ENCODE measurements around the gene RAB31.

Gene RAB31

GRCh38 chr18:9779630-9780029 lies 71.5 kb downstream of the RAB31 start:
- in situ Hi-C loops (cut with HindIII; ENCODE audit: low sequenced_read_pairs) = no loop called here

DNA sequence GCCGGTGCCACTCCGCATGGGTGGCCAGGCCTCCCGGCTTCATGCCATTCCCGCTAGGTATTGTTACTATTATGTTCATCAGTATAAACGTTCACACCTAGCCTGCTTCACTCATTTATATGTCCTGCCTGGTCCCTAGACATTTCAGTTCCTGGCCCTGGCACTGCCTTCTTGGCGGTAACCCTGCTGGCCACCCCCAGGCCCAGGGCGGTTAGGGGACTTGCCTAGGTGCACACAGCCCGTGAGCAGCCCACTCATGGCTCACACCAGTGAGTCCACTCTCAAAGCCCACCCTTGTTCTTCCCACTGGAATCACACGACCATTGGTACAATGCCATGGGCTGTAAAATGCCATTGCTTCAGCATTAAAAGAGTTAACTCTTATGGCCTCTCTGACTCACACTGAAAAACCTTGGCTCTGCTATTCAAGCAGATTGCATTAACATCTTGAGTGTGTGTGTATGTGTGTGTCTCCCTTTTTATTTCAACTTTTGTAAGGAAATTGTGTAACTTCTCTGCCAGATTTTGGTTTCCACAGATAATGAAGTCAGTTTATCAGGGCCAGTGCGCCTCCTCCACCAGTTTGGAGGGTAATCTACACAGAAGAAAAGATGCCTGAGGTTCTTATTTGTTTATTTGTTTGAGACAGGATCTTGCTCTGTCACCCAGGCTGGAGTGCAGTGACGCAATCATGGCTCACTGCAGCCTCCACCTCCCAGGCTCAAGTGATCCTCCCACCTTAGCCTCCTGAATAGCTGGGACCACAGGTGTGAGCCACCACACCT lies 74.2 kb downstream of the RAB31 start:
- in situ Hi-C loops (cut with HindIII; ENCODE audit: low sequenced_read_pairs) = no loop called here

- in situ Hi-C loops (cut with HindIII; ENCODE audit: low sequenced_read_pairs) = no loop called here
Observed at GRCh38 chr18:9786631-9787030, 78.5 kb downstream of the RAB31 start.

- in situ Hi-C loops (cut with HindIII; ENCODE audit: low sequenced_read_pairs) = no loop called here
Observed at GRCh38 chr18:9787036-9787435, 78.9 kb downstream of the RAB31 start.

- in situ Hi-C loops (cut with HindIII; ENCODE audit: low sequenced_read_pairs) = no loop called here
Observed at GRCh38 chr18:9787712-9788111, 79.6 kb downstream of the RAB31 start.

DNA sequence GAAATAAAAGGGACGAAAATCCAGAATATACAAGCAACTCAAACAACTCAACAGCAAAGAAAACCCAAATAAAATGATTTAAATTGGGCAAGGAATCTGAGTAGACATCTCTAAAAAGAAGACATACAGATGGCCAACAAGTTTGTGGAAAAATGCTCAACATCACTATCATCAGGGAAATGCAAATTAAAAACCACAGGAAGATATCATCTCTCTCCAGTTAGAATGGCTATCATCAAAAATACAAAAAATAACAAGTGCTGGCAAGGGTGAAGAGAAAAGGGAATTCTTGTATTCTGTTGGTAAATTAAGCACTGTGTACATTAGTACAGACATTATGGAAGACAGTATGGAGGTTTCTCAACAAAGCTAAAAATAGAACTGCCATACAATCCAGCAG lies 80.0 kb downstream of the RAB31 start:
- in situ Hi-C loops (cut with HindIII; ENCODE audit: low sequenced_read_pairs) = no loop called here

DNA sequence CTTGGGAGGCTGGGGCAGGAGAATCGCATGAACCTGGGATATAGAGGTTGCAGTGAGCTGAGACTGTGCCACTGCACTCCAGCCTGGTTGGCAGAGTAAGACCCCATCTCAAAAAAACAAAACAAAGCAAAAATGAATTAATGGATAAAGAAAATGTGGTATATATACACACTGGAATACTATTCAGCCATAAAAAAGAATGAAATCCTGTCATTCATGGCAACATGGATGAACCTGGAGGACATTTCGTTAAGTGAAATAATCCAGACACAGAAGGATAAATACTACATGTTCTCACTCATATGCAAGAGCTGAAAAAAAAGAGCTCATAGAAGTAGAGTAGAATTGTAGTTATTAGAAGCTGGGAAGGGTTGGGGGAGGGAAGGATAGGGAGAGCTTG lies 80.8 kb downstream of the RAB31 start:
- in situ Hi-C loops (cut with HindIII; ENCODE audit: low sequenced_read_pairs) = no loop called here

DNA sequence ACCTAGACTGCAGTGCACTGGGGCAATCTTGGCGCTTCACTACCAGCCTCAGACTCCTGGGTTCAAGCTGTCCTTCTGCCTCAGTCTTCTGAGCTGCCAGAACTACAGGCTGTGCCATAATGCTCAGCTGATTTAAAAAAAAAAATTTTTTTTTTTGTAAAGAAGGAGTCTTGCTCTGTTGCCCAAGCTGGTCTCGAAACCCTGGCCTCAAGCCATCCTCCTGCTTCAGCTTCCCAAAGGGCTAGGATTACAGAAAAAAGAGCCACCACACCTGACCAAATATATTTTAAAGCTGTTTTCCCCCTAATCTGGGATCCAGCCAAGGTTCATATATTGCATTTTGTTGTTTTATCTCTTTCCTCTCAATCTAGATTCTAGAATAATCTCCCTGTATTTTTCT lies 82.2 kb downstream of the RAB31 start:
- in situ Hi-C loops (cut with HindIII; ENCODE audit: low sequenced_read_pairs) = no loop called here

- in situ Hi-C loops (cut with HindIII; ENCODE audit: low sequenced_read_pairs) = no loop called here
Observed at GRCh38 chr18:9791991-9792390, 83.9 kb downstream of the RAB31 start.

GRCh38 chr18:9792565-9793245 lies 84.6 kb downstream of the RAB31 start:
- in situ Hi-C loops (cut with HindIII; ENCODE audit: low sequenced_read_pairs) = no loop called here

- in situ Hi-C loops (cut with HindIII; ENCODE audit: low sequenced_read_pairs) = no loop called here
Observed at GRCh38 chr18:9796011-9796410, 87.9 kb downstream of the RAB31 start.

GRCh38 chr18:9796935-9797549 lies 88.9 kb downstream of the RAB31 start:
- in situ Hi-C loops (cut with HindIII; ENCODE audit: low sequenced_read_pairs) = no loop called here

DNA sequence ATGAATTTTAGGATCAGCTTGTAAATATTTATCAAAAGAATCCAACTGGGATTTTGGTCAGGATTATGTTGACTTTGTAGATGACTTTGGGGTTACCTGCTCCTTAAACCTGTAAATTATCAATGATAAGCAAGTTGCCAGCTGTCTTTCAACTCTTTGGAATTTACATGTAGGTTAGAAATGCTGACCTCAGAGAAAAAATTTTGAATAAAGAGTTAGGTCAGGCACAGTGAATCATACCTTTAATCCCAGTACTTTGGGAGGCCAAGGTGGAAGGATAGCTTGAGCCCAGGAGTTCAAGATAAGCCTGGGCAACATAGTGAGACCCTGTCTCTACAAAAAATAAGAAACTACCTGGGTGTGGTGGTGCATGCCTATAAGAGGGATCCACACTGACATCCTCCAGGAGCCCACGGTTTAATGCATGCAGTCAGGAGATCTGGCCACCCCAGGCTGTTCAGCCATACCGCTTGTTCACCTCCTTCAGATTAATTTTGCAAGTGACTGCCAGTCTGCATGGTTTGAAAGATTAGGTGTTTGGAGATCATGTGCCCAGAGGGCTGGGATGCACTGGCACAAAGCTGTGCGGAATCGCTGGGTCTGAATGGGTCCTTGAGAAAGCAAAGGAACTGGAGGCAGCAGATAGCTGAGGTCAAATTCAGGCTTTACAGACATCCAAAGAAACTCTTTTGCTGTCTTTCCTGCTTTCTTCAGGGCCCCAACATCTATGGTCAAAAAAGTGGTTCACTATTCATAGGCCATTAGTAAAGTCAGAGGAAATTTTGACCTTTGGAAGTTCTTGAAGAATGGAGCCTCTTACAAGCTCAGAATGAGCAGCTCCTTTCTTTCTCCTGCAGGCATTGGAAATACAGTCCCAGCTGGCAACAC lies 94.3 kb downstream of the RAB31 start:
- in situ Hi-C loops (cut with HindIII; ENCODE audit: low sequenced_read_pairs) = loop anchor here (5.0 kb wide), 1 partner anchor 90 kb away; no protein-coding TSS in a partner anchor

DNA sequence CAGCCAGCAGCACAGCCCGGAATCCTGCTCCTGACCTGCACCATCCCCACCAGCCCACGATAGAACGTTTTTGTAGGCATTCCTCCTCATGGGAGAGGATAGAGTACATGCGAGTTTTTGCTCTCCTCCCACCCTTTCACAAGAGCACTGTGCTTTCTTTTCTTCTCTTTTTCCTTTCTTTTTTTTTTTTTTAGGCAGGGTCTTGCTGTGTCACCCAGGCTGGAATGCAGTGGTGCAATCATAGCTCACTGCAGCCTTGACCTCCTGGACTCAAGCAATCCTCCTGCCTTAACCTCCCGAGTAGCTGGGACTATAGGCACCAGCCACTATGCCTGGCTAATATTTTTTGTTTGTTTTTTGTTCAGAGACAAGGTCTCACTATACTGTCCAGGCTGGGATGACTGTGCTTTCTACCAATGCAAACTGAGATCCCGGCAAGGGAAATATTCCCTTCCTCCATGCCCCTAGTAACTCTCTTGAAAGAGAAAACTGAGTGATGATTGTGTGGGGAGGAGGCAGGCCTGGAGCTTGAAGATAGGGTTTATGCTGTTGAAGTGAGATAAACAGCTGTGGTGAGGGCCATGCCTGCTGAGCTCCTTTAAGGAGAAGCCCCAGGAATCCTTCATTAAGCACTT lies 95.1 kb downstream of the RAB31 start:
- in situ Hi-C loops (cut with HindIII; ENCODE audit: low sequenced_read_pairs) = loop anchor here (5.0 kb wide), 1 partner anchor 91 kb away; no protein-coding TSS in a partner anchor

DNA sequence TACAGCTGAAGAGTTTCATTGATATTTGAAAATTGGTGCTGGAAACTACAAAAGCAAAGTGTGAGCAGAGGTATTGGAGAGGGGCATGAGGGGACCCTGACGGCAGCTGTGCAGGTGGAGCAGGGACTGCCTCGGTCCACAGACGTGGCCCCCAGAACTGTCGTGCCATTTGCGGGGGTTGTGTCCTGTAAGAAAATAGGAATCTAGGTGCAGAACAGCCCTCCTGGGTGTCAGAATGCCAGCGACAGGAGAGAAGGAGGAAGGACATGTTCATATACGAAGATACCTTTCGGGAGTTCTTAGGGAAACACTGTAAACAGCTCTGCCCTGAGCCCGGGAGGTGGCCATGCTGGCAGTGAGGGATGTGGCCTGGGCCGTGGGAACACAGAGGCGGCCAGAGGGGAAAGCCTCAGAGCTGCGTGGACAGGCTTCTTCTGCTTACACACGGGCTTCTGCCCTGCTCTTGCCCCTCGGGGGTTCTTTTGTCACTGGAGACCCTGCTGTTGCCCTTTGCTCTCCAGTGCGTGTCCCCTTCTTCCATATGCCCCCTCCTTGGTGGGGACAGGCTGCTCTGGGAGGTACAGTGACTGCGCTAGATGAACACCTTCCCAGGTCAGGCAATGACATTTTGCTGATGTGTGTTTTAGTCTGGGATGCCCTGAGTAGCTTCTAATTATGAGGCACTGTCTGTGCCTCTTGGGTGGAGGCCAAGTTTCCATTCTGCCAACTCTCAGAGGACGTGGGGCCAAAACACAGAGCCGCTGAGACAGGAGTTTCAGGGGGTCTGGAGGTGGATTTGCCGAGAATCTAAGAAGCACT lies 95.8 kb downstream of the RAB31 start:
- in situ Hi-C loops (cut with HindIII; ENCODE audit: low sequenced_read_pairs) = loop anchor here (5.0 kb wide), 1 partner anchor 92 kb away; no protein-coding TSS in a partner anchor

GRCh38 chr18:9804517-9805104 lies 96.5 kb downstream of the RAB31 start:
- in situ Hi-C loops (cut with HindIII; ENCODE audit: low sequenced_read_pairs) = loop anchor here (5.0 kb wide), 1 partner anchor 92 kb away; no protein-coding TSS in a partner anchor

DNA sequence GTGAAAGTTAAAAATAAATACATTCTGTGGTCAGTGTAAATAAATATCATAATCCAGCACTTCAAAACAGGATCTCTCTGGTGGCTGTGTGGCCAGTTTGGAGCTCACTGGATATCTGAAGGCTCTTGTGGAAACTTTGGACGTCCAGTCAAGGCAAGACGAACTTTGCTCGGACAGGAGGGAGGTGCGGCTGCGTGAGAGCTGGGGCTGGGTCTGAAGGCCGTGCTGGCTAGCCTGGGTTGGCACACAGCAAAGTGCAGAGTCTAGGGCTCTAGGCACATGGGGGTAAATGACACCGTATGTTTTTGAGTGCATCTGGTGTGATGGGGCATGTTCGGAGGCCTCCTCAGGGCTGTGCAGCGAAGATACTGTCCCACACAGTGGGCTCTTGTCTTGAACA lies 98.8 kb downstream of the RAB31 start:
- in situ Hi-C loops (cut with HindIII; ENCODE audit: low sequenced_read_pairs) = no loop called here

DNA sequence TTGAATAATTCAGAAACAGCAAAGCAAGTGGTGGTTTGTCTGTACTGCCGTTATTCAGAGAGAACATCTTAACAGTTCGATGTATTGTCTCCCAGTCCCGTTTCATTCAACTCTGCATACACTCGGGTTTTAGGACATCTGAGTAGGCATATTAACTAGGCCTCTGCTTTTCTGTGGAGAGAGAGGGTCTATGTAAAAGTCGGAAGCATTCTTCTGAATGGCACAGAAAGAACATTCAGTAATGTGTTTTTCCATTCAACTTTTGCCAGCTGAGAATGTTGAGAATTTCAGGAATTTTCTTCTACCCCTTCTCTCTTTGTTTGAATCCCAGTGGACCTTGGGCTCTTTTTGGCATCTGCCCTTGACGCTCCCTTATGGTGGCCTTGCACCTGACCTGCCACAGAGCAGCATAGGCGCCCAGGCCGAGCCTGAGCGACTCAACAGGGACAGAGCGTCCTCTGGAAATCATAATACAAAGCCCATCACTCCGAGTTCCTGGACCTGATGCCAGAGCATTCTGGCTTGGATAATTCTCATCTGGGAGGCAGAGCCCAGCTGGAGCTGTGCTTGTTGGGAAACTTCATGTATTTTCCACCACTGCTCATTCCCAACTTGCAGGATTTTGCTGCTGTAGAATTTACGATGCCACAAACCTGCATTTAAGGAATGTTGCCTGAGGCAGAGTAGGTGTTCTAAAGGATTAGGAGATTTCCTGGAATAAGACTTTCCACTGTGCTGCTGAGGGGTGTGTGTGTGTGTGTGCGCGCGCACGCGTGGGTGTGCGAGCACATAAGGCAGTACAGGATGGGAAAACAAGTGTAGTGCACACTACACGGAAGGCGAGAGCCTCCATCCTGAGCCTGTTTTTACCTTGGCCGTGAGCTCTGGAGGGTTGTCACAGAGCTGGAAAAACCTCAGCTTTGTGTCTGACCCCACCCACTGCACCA lies 100.5 kb downstream of the RAB31 start:
- in situ Hi-C loops (cut with HindIII; ENCODE audit: low sequenced_read_pairs) = no loop called here
